HG03280 (cell line): ENCODE results near the gene ADH4.
"Not testable (repeated sequence)": the region's sequence is repeated elsewhere in the genome, so short reads cannot be mapped to it uniquely, and the experiment has no call there.

ENCODE experiments used
- ATAC-seq: cut with Tn5 transposase; IDR thresholded peaks from one replicate; pipeline ENCODE4 v1.9.1; 2021; ENCODE audit warnings: mild to moderate bottlenecking, moderate library complexity; ENCODE audit not compliant: unreplicated experiment

ADH4 gene

GRCh38 chr4:99084595-99084994, 59.5 kb downstream of the ADH4 start:
- no peak for ATAC-seq

- no peak for ATAC-seq
Measured at GRCh38 chr4:99082192-99082591, 61.9 kb downstream of the ADH4 start.

- not testable (repeated sequence) for ATAC-seq
Measured at GRCh38 chr4:99080869-99081268, 63.2 kb downstream of the ADH4 start.

- ATAC-seq = no peak
Measured at GRCh38 chr4:99079625-99080295, 64.3 kb downstream of the ADH4 start.

GRCh38 chr4:99078931-99079624, 65.0 kb downstream of the ADH4 start:
- no peak for ATAC-seq

GRCh38 chr4:99078336-99078735, 65.8 kb downstream of the ADH4 start:
- no peak for ATAC-seq

- ATAC-seq = no peak
Measured at GRCh38 chr4:99077177-99077576, 66.9 kb downstream of the ADH4 start.

GRCh38 chr4:99076292-99076976, 67.7 kb downstream of the ADH4 start:
- no peak for ATAC-seq

GRCh38 chr4:99074816-99075215, 69.3 kb downstream of the ADH4 start:
- no peak for ATAC-seq
